Stimulated activated CD4-positive, alpha-beta T cell treated with anti-CD3 and anti-CD28 coated beads, Interleukin-1b, Interleukin-23, amount 100 ng/mL, for 24 hours (primary cell): ENCODE data around the gene VN1R5.
"Not testable (repeated sequence)": the region's sequence is repeated elsewhere in the genome, so short reads cannot be mapped to it uniquely, and the experiment has no call there.

Experiments used
- DNase-seq, 4 experiments: peaks; one replicate each; pipeline ENCODE4 v3.0.0-alpha.2; 2020; ENCODE audit warnings: low read depth in 4 of 4, low spot score in 1 of 4

The VN1R5 gene

GRCh38 chr1:247270003-247270402 lies 14.1 kb downstream of the VN1R5 start:
- DNase-seq = no peak

- DNase-seq = no peak
Observed at GRCh38 chr1:247273013-247273412, 17.1 kb downstream of the VN1R5 start.

- DNase-seq = no peak
Observed at GRCh38 chr1:247274605-247275256, 18.9 kb downstream of the VN1R5 start.

GRCh38 chr1:247277191-247277590 lies 21.3 kb downstream of the VN1R5 start:
- no peak for DNase-seq

GRCh38 chr1:247281001-247281574 lies 25.2 kb downstream of the VN1R5 start:
- DNase-seq = no peak

GRCh38 chr1:247286134-247286670 lies 30.3 kb downstream of the VN1R5 start:
- no peak for DNase-seq

- no peak for DNase-seq
Observed at GRCh38 chr1:247287460-247287859, 31.6 kb downstream of the VN1R5 start.

- DNase-seq = no peak
Observed at GRCh38 chr1:247288341-247288740, 32.5 kb downstream of the VN1R5 start.

- DNase-seq = not testable (repeated sequence)
Observed at GRCh38 chr1:247289274-247289892, 33.5 kb downstream of the VN1R5 start.

- DNase-seq = no peak
Observed at GRCh38 chr1:247290576-247290975, 34.7 kb downstream of the VN1R5 start.

GRCh38 chr1:247291161-247291560 lies 35.3 kb downstream of the VN1R5 start:
- no peak for DNase-seq

GRCh38 chr1:247291833-247292561 lies 36.1 kb downstream of the VN1R5 start:
- DNase-seq = no peak

GRCh38 chr1:247293047-247293446 lies 37.2 kb downstream of the VN1R5 start:
- no peak for DNase-seq

GRCh38 chr1:247294282-247294681 lies 38.4 kb downstream of the VN1R5 start:
- no peak for DNase-seq

GRCh38 chr1:247295274-247295684 lies 39.4 kb downstream of the VN1R5 start:
- no peak for DNase-seq

- no peak for DNase-seq
Observed at GRCh38 chr1:247295746-247296145, 39.9 kb downstream of the VN1R5 start.

GRCh38 chr1:247296599-247297180 lies 40.8 kb downstream of the VN1R5 start:
- DNase-seq = no peak

- no peak for DNase-seq
Observed at GRCh38 chr1:247297263-247298123, 41.6 kb downstream of the VN1R5 start.

- no peak for DNase-seq
Observed at GRCh38 chr1:247298124-247298481, 42.2 kb downstream of the VN1R5 start.

GRCh38 chr1:247298701-247299100 lies 42.8 kb downstream of the VN1R5 start:
- DNase-seq = no peak
